ENCODE results near the gene RAB31.
"Not testable (repeated sequence)": the region's sequence is repeated elsewhere in the genome, so short reads cannot be mapped to it uniquely, and the experiment has no call there.

Gene RAB31

GRCh38 chr18:9849407-9850283 is 141.5 kb downstream of the RAB31 start:
- FAIRE-seq: no peak

DNA sequence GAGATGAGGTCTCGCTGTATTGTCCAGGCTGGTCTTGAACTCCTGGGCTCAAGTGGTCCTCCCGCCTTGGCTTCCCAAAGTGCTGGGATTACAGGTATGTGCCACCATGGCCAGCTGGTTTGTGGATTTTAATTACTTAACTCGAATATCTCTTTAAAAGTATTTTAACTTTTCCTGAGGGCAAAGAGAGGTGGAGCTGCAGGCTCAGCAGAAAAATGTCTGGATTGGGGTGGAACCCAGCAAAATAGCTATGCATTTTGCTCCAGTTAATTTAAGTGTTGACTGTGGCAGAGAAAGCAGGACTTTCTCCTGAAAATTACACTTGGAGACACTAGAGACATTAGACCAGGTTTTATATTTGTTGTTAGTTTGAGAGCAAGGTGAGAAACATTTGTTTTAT is 142.2 kb downstream of the RAB31 start:
- FAIRE-seq: no peak

DNA sequence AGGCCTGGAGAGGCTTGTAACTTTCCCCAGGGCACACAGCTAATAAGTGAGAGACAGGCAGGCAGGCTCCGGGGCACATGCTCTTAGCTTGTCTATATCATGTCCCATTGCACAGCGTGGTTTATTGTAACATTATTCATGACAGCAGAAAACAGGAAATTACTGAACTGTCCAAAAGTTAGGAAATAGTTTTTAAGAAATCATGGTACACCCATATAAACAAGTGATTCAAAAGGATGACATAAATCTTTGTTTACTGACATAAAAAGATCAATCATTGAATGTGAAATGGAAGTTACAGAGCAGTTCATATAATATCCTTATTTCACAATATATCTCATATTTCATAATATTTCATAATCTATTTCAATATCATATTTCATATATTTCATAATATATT is 143.4 kb downstream of the RAB31 start:
- FAIRE-seq: peak; percentile 96

GRCh38 chr18:9852266-9853081 is 144.4 kb downstream of the RAB31 start:
- no peak for FAIRE-seq

GRCh38 chr18:9854801-9855676 is 146.9 kb downstream of the RAB31 start:
- FAIRE-seq: no peak

GRCh38 chr18:9855681-9856080 is 147.6 kb downstream of the RAB31 start:
- FAIRE-seq: no peak

DNA sequence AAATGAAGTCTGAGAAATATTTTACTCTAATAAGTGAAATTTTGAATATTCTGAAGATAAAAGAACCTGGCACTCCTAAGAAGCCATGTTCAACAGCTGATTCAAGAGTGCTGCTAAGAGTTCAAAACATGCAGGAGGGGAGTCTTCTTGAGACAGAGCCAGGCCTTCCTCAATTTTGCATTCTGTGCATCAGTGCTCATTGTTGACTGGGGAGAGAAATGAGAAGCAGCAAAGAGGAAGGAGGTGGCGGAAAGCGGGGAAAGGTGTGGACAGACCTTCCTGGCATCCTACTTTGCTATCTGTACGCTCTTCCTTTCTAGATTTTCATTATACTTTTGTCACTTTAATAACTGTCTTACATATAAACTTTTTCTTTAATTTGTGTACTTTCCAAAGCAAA is 148.0 kb downstream of the RAB31 start:
- no peak for FAIRE-seq

- FAIRE-seq: not testable (repeated sequence)
Observed at GRCh38 chr18:9857479-9857998, 149.4 kb downstream of the RAB31 start.

DNA sequence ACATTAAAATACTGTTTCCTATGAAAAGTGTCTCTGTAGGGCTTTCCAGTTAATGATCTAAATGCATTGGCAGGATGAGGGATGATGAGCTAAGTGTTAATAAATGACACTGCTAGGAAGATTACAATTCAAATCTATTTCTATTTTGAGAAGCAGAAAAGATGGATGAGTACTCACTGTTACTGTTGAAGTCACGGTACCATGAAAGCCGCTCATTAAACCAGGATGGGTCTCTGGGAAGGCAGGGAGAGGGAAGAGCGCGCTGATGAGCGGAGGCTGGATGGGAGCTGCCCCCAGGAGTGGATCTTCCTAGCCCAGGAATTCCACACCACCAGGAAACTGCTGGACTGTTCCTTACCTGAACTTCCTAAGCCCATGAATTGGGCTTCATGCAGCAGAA is 150.5 kb downstream of the RAB31 start:
- FAIRE-seq: no peak

DNA sequence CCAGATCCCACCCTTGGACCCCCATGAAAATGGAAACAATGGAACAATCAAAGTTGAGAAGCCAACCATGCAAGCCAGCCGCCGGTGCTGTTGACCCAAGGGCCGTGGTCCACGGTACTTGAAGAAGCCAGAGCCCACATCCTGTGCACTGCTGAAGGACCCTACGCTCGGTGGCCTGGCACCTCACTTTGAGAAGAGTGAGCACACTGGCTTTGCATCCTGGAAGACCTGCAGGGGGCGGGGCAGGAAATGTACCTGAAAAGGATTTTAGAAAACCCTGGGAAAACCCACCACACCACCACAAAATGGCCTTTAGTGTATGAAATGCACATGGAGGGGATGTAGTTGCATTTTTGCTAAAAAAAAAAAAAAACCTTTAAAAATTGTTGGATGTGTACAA is 151.1 kb downstream of the RAB31 start:
- FAIRE-seq: no peak

DNA sequence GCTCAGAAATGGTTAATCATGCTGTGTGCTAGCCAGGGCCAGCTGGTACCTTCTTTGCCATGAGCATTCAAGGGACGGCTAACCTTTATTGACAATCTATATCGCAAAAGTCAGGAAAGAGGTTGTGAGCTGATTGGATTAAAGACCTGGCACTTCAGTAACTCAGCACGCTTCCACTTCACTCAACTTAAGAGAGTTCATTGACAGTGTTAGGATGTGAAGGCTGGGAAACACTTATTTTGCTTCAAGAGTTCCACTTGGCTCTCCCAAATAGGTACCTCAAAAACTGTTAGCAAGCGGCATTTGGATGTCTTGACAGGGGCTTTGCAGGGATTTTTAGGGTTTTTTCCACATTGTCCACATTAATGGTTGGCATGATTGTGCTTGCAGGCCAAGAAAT is 152.6 kb downstream of the RAB31 start:
- FAIRE-seq: no peak

DNA sequence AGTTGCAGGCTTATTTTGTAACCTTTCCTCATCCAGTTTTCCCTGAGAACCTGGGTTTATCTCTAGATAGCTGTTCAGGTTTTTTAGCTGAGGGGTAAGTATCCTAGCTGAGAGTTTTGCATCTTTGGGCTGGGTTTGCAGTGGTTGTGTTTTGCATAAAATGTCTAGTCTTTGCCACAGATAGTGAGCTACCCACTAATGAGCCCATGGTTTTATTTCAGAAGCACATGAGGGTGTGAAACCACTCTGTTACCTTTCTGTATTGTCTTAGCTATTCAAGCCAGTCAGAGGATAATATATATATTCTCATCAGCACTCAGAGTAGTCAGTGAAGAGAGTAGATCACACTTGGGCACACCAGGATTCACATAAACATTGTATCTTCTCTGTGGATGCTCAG is 153.1 kb downstream of the RAB31 start:
- no peak for FAIRE-seq

GRCh38 chr18:9861933-9862332 is 153.8 kb downstream of the RAB31 start:
- FAIRE-seq: no peak

- no peak for FAIRE-seq
Observed at GRCh38 chr18:9862686-9863085, 154.6 kb downstream of the RAB31 start.

GRCh38 chr18:9863282-9863681 is 155.2 kb downstream of the RAB31 start:
- FAIRE-seq: no peak

DNA sequence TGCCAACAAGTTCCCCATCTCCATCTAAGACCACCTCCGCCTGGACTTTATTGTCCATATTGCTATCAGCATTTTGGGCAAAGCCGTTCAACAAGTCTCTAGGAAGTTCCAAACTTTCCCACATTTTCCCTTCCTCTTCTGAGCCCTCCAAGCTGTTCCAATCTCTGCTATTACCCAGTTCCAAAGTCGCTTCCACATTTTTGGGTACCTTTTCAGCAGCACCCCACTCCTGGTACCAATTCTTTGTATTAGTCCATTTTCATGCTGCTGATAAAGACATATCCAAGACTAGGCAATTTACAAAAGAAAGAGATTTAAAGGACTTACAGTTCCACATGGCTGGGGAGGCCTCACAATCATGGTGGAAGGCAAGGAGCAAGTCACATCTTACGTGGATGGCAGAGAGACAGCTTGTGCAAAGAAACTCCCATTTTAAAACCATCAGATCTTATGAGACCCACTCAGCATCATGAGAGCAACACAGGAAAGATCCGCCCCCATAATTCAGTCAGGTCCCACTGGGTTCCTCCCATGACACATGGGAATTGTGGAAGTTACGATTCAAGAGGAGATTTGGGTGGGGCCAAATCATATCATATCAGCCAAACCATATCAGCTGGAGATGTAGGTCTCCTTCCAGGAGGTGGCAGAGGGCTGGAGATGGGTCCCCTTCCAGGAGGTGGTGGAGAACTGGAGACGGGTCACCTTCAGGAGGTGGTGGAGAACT is 157.8 kb downstream of the RAB31 start:
- no peak for FAIRE-seq

- no peak for FAIRE-seq
Observed at GRCh38 chr18:9866627-9867026, 158.5 kb downstream of the RAB31 start.

GRCh38 chr18:9867071-9867594 is 159.0 kb downstream of the RAB31 start:
- FAIRE-seq: no peak

- no peak for FAIRE-seq
Observed at GRCh38 chr18:9868857-9869714, 161.0 kb downstream of the RAB31 start.

DNA sequence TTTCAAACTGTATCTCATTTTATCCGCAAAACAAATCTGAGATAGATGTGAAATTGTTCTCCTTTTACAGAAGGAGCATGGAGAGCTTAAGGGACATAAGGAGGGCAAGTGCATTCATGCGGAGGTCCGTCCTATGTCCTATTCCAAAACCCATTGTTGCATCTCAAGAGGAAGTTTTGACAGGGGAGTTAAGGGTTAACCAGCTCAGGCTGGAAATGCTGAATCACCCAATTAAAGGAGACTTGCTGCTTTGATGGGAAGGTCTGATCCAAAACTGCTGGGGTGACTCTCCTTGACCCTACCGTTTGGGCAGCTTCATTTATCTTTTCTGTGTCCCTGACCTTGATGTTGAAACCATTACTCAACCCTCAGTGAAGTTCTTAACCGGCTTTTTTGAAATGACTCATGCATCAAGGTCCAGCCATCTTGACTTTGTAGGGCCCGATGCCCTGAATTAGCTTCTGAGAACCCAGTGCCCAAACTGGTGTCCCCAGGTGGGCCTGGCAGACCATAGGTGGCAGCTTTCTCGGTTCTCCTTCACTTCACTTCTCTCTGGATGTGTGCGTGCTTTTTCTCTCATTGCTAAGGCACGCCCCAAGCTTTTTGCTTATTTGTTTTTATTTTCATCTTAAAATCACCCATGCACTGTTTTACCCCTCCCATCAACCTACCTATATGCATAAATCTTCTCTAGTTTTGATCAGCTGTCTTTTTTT is 161.8 kb downstream of the RAB31 start:
- no peak for FAIRE-seq
